IPS-NIHi7 (cell line): ENCODE data around the gene NUPR1.
"Not testable (repeated sequence)": the region's sequence is repeated elsewhere in the genome, so short reads cannot be mapped to it uniquely, and the experiment has no call there.

ENCODE experiments used
- DNase-seq: peaks from one replicate; pipeline ENCODE4 v3.0.0; 2012; ENCODE audit warnings: mixed read lengths; ENCODE audit errors: extremely low spot score

NUPR1 gene

GRCh38 chr16:28538733-28539596 is at the start of gene NUPR1:
Gene NUPR1 (minus strand): TSS chr16:28538974. CDS start chr16:28538907, 67 bp downstream.
- no peak for DNase-seq

- no peak for DNase-seq
Measured at GRCh38 chr16:28587386-28587785, 48.6 kb upstream of the NUPR1 start.

GRCh38 chr16:28586466-28586865 is 47.7 kb upstream of the NUPR1 start:
- DNase-seq, result no peak

- no peak for DNase-seq
Measured at GRCh38 chr16:28585674-28586073, 46.9 kb upstream of the NUPR1 start.

GRCh38 chr16:28580726-28581315 is 42.0 kb upstream of the NUPR1 start:
- DNase-seq, result no peak

- no peak for DNase-seq
Measured at GRCh38 chr16:28575446-28576109, 36.8 kb upstream of the NUPR1 start.

- DNase-seq, result no peak
Measured at GRCh38 chr16:28574925-28575324, 36.2 kb upstream of the NUPR1 start.

- no peak for DNase-seq
Measured at GRCh38 chr16:28573738-28574718, 35.3 kb upstream of the NUPR1 start.

GRCh38 chr16:28572696-28573510 is 34.1 kb upstream of the NUPR1 start:
- DNase-seq, result peak; percentile 54

GRCh38 chr16:28569968-28570752 is 31.4 kb upstream of the NUPR1 start:
- no peak for DNase-seq

GRCh38 chr16:28569021-28569420 is 30.2 kb upstream of the NUPR1 start:
- no peak for DNase-seq

- DNase-seq, result no peak
Measured at GRCh38 chr16:28567292-28567691, 28.5 kb upstream of the NUPR1 start.

- not testable (repeated sequence) for DNase-seq
Measured at GRCh38 chr16:28566233-28566925, 27.6 kb upstream of the NUPR1 start.

- no peak for DNase-seq
Measured at GRCh38 chr16:28563218-28563617, 24.4 kb upstream of the NUPR1 start.

GRCh38 chr16:28562199-28562598 is 23.4 kb upstream of the NUPR1 start:
- DNase-seq, result no peak

- DNase-seq, result no peak
Measured at GRCh38 chr16:28561557-28562187, 22.9 kb upstream of the NUPR1 start.

GRCh38 chr16:28558456-28558855 is 19.7 kb upstream of the NUPR1 start:
- no peak for DNase-seq

GRCh38 chr16:28556914-28557320 is 18.1 kb upstream of the NUPR1 start:
- DNase-seq, result no peak

GRCh38 chr16:28555561-28555960 is 16.8 kb upstream of the NUPR1 start:
- no peak for DNase-seq
